Suprapubic skin (tissue), 4 donors: ENCODE data around the gene ARHGAP11A.

Experiments
- POLR2A ChIP-seq, 2 donors: fragments of 450-650 bp; IDR thresholded peaks; one replicate each; pipeline ENCODE4 v1.6.1; 2017; ENCODE audit warnings: antibody characterized with exemption in 2 of 2, mild to moderate bottlenecking in 2 of 2, moderate library complexity in 2 of 2
- POLR2AphosphoS5 ChIP-seq, 3 donors: sonication (generic); formaldehyde crosslinking; IDR thresholded peaks; one replicate each; pipeline ENCODE4 v1.6.1; 2017; ENCODE audit warnings: antibody characterized with exemption in 3 of 3
- TF ChIP-seq, protein P1 (sequence below), 2 donors: fragments of 200-600 bp in 1 of 2; fragments of 450-650 bp in 1 of 2; sonication (generic) in 1 of 2; IDR thresholded peaks; one replicate each; pipeline ENCODE4 v1.5.1; 2016 to 2019; ENCODE audit warnings: antibody characterized with exemption in 2 of 2, mild to moderate bottlenecking in 1 of 2, moderate library complexity in 1 of 2

DNA sequence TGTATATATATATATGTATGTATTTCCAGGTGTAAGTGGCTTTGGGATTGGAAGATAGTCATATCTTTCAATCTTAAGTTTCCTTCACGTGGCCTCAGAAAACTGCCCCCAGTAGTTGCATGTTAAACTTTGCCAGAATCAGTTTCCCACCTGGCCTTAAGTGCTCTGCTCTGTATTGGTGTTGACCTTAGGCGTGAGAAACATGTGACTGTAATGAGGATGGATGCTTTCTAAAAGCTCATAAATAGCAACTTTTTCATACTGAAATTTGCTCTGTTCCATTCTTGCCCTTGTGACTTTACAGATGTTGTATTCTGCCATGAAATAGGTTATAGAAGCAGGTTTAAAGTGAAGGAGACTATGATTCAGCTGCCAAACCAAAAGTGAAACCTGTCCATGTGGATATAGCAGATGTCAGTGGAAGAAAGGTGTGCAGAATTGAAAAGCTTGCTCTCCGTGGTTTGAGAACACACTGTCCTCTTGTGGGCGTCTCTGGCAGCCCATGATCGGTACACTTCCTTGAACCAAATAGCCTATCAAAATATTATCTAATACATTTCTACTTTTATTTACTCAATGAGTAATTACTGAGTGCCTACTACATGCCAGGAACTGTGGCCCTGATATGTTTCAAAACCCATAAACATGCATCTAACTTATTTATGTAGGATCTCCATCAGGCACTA is 42.0 kb downstream of the ARHGAP11A start:
- TF ChIP-seq, protein P1, sequence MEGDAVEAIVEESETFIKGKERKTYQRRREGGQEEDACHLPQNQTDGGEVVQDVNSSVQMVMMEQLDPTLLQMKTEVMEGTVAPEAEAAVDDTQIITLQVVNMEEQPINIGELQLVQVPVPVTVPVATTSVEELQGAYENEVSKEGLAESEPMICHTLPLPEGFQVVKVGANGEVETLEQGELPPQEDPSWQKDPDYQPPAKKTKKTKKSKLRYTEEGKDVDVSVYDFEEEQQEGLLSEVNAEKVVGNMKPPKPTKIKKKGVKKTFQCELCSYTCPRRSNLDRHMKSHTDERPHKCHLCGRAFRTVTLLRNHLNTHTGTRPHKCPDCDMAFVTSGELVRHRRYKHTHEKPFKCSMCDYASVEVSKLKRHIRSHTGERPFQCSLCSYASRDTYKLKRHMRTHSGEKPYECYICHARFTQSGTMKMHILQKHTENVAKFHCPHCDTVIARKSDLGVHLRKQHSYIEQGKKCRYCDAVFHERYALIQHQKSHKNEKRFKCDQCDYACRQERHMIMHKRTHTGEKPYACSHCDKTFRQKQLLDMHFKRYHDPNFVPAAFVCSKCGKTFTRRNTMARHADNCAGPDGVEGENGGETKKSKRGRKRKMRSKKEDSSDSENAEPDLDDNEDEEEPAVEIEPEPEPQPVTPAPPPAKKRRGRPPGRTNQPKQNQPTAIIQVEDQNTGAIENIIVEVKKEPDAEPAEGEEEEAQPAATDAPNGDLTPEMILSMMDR (IDR thresholded peaks at IDR 0.05): no peak
- TF ChIP-seq POLR2A (IDR thresholded peaks at IDR 0.05) (no peak), POLR2AphosphoS5 (IDR thresholded peaks at IDR 0.05) (no peak)
